Measurements from ENCODE around the gene CLBA1.
"Not testable (repeated sequence)": the region's sequence is repeated elsewhere in the genome, so short reads cannot be mapped to it uniquely, and the experiment has no call there.

CLBA1 gene

GRCh38 chr14:104950021-104950420 lies 35.6 kb upstream of the CLBA1 start:
- CTCF ChIA-PET = no interaction called here
- POLR2A ChIA-PET = no interaction called here
- DNase-seq (ENCODE audit: extremely low spot score) = no peak
- TF ChIP-seq NFRKB (IDR thresholded peaks at IDR 0.05) = no peak
- TF ChIP-seq FOXA1 (IDR thresholded peaks at IDR 0.05) = no peak
- TF ChIP-seq ZNF384 (IDR thresholded peaks at IDR 0.05) = no peak
- no peak for TF ChIP-seq ELF4 (IDR thresholded peaks at IDR 0.05)
- TF ChIP-seq FOXK2 (IDR thresholded peaks at IDR 0.05) = no peak
- no peak for TF ChIP-seq SUZ12 (IDR thresholded peaks at IDR 0.05)
- TF ChIP-seq HDGF (IDR thresholded peaks at IDR 0.05; ENCODE audit: borderline replicate concordance) = no peak
- TF ChIP-seq L3MBTL2 (conservative IDR thresholded peaks at IDR 0.05) = no peak
- TF ChIP-seq CTBP1 (IDR thresholded peaks at IDR 0.05; ENCODE audit: borderline replicate concordance) = no peak
- TF ChIP-seq PKNOX1 (IDR thresholded peaks at IDR 0.05) = no peak
- TF ChIP-seq SP1 (IDR thresholded peaks at IDR 0.05) = no peak
- no peak for TF ChIP-seq BHLHE40 (IDR thresholded peaks at IDR 0.05; ENCODE audit: borderline replicate concordance)
- no peak for TF ChIP-seq TARDBP (IDR thresholded peaks at IDR 0.05)
- no peak for TF ChIP-seq LEF1 (IDR thresholded peaks at IDR 0.05; ENCODE audit: borderline replicate concordance)
- TF ChIP-seq ARNT (IDR thresholded peaks at IDR 0.05) = no peak
- TF ChIP-seq FOXM1 (IDR thresholded peaks at IDR 0.05; ENCODE audit: borderline replicate concordance) = no peak

DNA sequence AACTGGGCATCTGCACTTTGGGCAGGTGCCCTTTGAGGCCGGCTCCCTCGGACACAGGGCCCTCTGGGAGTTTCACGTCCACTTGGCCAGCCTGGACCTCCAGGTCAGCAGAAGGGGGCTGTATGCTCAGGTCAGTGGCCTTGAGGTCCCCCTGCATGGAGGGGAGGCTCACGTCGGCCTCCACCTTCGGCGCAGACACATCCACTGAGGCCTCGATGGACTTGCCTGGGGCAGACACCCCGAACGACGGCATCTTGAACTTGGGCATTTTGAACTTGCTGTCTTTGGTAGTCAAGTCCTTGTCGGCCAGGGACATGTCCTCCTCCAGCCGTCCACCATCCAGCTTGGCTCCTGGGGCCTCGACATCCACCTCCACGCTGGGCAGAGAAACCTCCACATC lies 34.9 kb upstream of the CLBA1 start:
- DNase-seq (ENCODE audit: extremely low spot score); POLR2A ChIA-PET; CTCF ChIA-PET: not testable (repeated sequence)

GRCh38 chr14:104951863-104952657 lies 33.5 kb upstream of the CLBA1 start:
- DNase-seq (ENCODE audit: extremely low spot score); CTCF ChIA-PET; POLR2A ChIA-PET: not testable (repeated sequence)

DNA sequence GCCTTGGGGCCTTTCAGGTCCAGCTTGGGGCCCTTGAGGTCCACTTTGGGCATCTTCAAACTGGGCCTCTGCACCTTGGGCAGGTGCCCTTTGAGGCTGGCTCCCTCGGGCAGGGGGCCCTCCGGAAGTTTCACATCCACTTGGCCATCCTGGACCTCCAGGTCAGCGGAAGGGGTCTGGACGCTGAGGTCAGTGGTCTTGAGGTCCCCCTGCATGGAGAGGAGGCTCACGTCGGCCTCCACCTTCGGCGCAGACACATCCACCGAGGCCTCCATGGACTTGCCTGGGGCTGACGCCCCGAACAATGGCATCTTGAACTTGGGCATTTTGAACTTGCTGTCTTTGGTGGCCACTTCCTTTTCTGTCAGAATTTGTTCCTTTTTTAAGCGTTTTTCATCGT lies 32.5 kb upstream of the CLBA1 start:
- CTCF ChIA-PET = no interaction called here

DNA sequence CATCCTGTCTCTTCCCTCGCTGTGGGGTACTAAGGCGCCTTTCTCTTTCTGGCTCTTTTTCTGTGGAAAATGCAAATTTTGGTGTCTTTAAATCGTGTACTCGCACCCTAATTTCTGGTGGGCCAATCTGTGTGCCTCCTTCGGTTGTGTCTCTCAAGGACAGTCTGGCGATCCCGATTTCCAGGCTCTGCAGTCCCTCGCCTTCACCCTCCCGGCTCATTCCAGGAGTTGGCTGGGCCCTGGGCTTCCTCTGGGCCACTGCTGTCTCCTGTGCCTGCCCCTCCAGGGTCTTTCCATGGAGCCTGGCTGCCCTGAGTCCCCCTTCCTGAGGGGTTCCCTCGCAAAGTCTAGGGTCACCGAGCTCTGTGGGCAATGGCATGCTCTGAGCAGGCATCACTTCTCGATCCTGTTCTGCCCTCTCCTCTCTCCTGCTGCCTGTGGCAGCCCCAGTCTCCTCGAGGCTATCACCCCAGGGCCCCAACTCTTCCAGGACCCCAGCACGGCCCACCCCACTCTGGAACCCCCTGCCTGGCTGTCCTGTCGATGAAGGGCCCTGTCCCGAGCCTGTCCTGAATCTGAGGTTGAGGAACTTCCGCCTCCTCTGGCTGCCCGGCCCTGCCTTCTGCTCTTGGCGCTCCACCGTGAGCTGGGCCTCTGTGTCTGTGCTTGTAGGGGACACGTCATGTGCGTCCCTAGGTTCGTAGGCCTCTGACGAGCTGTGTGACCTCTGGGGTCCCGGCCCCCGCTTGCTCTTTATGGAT lies 31.5 kb upstream of the CLBA1 start:
- ChIA-PET POLR2A (no interaction called here), CTCF (no interaction called here)
- TF ChIP-seq SP1 (IDR thresholded peaks at IDR 0.05) = no peak
- no peak for TF ChIP-seq L3MBTL2 (conservative IDR thresholded peaks at IDR 0.05)
- TF ChIP-seq CTBP1 (IDR thresholded peaks at IDR 0.05; ENCODE audit: borderline replicate concordance) = no peak
- no peak for TF ChIP-seq ARNT (IDR thresholded peaks at IDR 0.05)
- TF ChIP-seq FOXM1 (IDR thresholded peaks at IDR 0.05; ENCODE audit: borderline replicate concordance) = no peak
- TF ChIP-seq BHLHE40 (IDR thresholded peaks at IDR 0.05; ENCODE audit: borderline replicate concordance) = no peak
- no peak for TF ChIP-seq LEF1 (IDR thresholded peaks at IDR 0.05; ENCODE audit: borderline replicate concordance)
- TF ChIP-seq PKNOX1 (IDR thresholded peaks at IDR 0.05) = no peak
- no peak for TF ChIP-seq TARDBP (IDR thresholded peaks at IDR 0.05)
- TF ChIP-seq FOXA1 (IDR thresholded peaks at IDR 0.05) = no peak
- no peak for TF ChIP-seq FOXK2 (IDR thresholded peaks at IDR 0.05)
- TF ChIP-seq ELF4 (IDR thresholded peaks at IDR 0.05) = no peak
- no peak for TF ChIP-seq HDGF (IDR thresholded peaks at IDR 0.05; ENCODE audit: borderline replicate concordance)
- TF ChIP-seq NFRKB (IDR thresholded peaks at IDR 0.05) = no peak
- no peak for TF ChIP-seq SUZ12 (IDR thresholded peaks at IDR 0.05)
- TF ChIP-seq ZNF384 (IDR thresholded peaks at IDR 0.05) = no peak

More for the DNA sequence above, 32.5 kb upstream of the CLBA1 start:
- no peak for DNase-seq (ENCODE audit: extremely low spot score)
- TF ChIP-seq HDGF (IDR thresholded peaks at IDR 0.05; ENCODE audit: borderline replicate concordance) (no peak), LEF1 (IDR thresholded peaks at IDR 0.05; ENCODE audit: borderline replicate concordance) (no peak), FOXM1 (IDR thresholded peaks at IDR 0.05; ENCODE audit: borderline replicate concordance) (no peak), ZNF384 (IDR thresholded peaks at IDR 0.05) (no peak), FOXK2 (IDR thresholded peaks at IDR 0.05) (no peak), SUZ12 (IDR thresholded peaks at IDR 0.05) (no peak)
- POLR2A ChIA-PET = no interaction called here

DNA sequence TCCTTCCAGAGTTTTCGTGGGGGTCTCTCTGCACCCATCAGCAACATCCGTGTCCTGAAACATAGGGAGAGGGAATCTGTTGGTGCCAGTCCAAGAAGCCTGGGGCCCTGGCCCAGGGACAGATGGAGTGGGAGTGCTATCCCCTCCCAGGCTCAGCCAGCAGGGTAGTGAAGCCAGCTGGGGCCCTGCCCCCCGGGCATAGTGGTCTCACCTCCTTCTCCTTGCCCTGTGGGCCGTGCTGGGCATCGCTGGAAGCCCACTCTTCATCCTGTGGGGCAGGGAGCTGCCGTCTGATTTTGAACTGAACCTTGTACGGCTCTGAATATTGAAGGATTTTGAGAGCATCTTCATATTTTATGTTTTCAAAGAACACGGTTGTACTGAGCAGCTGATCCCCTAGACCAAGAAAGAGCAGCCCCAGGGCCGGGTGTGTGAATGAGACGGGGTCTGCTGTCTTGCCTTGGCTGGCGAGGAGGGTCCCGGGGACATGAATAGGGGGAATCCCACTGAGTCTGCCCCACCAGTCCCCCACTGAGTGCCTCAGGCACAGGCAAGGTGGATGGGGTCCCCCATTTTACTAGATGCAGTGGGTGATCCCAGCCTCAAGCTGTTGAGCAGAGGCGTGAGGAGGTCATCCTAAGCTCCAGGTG lies 30.7 kb upstream of the CLBA1 start:
- CTCF ChIA-PET = no interaction called here

More for the DNA sequence above, 31.5 kb upstream of the CLBA1 start:
- no peak for DNase-seq (ENCODE audit: extremely low spot score)

DNA sequence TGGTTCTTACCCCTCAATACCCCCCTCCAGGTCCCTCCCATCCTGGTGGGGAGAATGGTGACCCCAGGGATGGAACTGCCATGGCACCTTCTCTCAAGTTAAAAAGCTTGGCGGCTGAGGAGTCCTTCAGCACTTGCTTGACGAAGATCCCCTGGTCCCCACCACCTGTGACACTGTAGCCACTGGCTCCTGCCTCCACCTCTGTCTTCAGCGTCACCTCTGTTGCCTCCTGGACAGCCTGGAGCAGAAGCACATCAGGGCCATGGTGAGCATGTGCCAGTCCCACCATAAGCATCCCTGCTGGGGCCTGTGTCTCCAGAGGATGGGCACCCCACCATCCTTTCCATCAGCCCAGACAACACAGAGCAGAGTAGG lies 30.2 kb upstream of the CLBA1 start:
- CTCF ChIA-PET = no interaction called here

More for the DNA sequence above, 30.7 kb upstream of the CLBA1 start:
- DNase-seq (ENCODE audit: extremely low spot score) = no peak
- POLR2A ChIA-PET = no interaction called here
- no peak for TF ChIP-seq TARDBP (IDR thresholded peaks at IDR 0.05)
- TF ChIP-seq BHLHE40 (IDR thresholded peaks at IDR 0.05; ENCODE audit: borderline replicate concordance) = no peak
- no peak for TF ChIP-seq NFRKB (IDR thresholded peaks at IDR 0.05)
- TF ChIP-seq ARNT (IDR thresholded peaks at IDR 0.05) = no peak
- TF ChIP-seq FOXK2 (IDR thresholded peaks at IDR 0.05) = no peak

More for the DNA sequence above, 30.2 kb upstream of the CLBA1 start:
- POLR2A ChIA-PET = no interaction called here
- DNase-seq (ENCODE audit: extremely low spot score) = no peak
- no peak for TF ChIP-seq LEF1 (IDR thresholded peaks at IDR 0.05; ENCODE audit: borderline replicate concordance)
